Measurements from ENCODE around the gene CCR8. TPM values are rescaled to one million over a fixed set of nuclear protein-coding genes. Genes with fewer than 3 reads are reported as not detected.

The CCR8 gene
- total RNA-seq, 1 donor from 2014 or later = not detected

DNA sequence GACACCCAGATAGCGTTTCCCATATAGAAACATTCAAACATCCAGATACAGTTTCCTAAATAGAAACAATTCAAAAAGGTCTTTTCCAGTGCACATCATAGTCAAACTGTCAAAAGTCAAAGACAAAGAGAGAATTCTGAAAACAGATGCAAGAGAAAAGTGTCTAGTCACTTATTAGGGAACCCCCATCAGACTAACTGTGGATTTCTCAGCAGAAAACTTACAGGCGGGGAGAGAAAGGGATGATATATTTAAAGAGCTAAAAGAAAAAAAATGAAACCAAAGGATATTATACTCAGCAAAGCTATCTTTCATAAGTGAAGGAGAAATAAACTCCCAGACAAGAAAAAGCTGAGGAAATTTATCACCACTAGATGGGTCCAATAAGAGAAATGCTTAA, 27.3 kb upstream of the CCR8 start:
- intact Hi-C loops (cut with DNase I) = no loop called here
- H3K4me3 ChIP-seq = no peak overlapping the region
- H3K27me3 ChIP-seq = no peaks in the 10 kb centered on the region
- peaks cover 5% of the 10 kb centered on the region for H3K9me3 ChIP-seq
- TF ChIP-seq POLR2AphosphoS5 (IDR thresholded peaks at IDR 0.05; ENCODE audit: insufficient read depth in 1 of 2, low read depth in 1 of 2) = no peak
- TF ChIP-seq CTCF (IDR thresholded peaks at IDR 0.05) = no peak
- no peak for TF ChIP-seq POLR2A (IDR thresholded peaks at IDR 0.05)
- no peaks in the 10 kb centered on the region for H3K36me3 ChIP-seq
- no peak overlapping the region for H3K27ac ChIP-seq
- H3K4me1 ChIP-seq = no peaks in the 10 kb centered on the region
- no peak for DNase-seq (ENCODE audit: extremely low spot score in 2 of 2)

GRCh38 chr3:39313289-39313688, 16.2 kb upstream of the CCR8 start:
- no peaks in the 10 kb centered on the region for H3K9me3 ChIP-seq
- no peaks in the 10 kb centered on the region for H3K27me3 ChIP-seq
- DNase-seq (ENCODE audit: extremely low spot score in 2 of 2) = no peak
- no peak overlapping the region for H3K27ac ChIP-seq
- no peaks in the 10 kb centered on the region for H3K36me3 ChIP-seq
- no peak overlapping the region for H3K4me3 ChIP-seq
- H3K4me1 ChIP-seq = no peaks in the 10 kb centered on the region
- intact Hi-C loops (cut with DNase I) = no loop called here
- TF ChIP-seq CTCF (IDR thresholded peaks at IDR 0.05) = no peak
- no peak for TF ChIP-seq POLR2AphosphoS5 (IDR thresholded peaks at IDR 0.05; ENCODE audit: insufficient read depth in 1 of 2, low read depth in 1 of 2)
- no peak for TF ChIP-seq POLR2A (IDR thresholded peaks at IDR 0.05)

DNA sequence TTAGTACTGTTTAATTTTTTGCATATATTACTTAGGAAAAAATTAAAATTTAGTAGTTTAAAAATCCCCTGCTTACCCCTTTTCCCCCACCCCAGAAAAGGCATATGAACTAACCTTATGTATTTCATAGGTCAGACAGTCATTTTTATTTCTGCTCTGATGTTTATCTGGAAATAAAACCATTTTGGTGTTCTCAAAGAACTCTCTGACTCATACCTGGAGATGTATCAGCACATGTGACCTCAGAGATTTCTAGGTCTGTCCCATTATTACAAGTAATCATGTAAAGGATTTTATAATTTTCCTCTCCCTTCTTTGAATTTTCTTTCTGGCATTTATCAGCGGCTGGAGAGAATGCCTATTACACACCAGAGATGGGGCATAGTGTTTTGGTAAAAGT, 14.1 kb upstream of the CCR8 start:
- Histone ChIP-seq H3K9me3 (no peaks in the 10 kb centered on the region), H3K27me3 (no peaks in the 10 kb centered on the region), H3K27ac (no peak overlapping the region), H3K4me3 (no peak overlapping the region), H3K4me1 (no peaks in the 10 kb centered on the region), H3K36me3 (no peaks in the 10 kb centered on the region)
- DNase-seq (ENCODE audit: extremely low spot score in 2 of 2) = no peak
- intact Hi-C loops (cut with DNase I) = no loop called here
- no peak for TF ChIP-seq POLR2AphosphoS5 (IDR thresholded peaks at IDR 0.05; ENCODE audit: insufficient read depth in 1 of 2, low read depth in 1 of 2)
- TF ChIP-seq CTCF (IDR thresholded peaks at IDR 0.05) = no peak
- TF ChIP-seq POLR2A (IDR thresholded peaks at IDR 0.05) = no peak

GRCh38 chr3:39317571-39318169, 11.8 kb upstream of the CCR8 start:
- H3K4me1 ChIP-seq = no peaks in the 10 kb centered on the region
- TF ChIP-seq POLR2AphosphoS5 (IDR thresholded peaks at IDR 0.05; ENCODE audit: insufficient read depth in 1 of 2, low read depth in 1 of 2) = no peak
- TF ChIP-seq POLR2A (IDR thresholded peaks at IDR 0.05) = no peak
- TF ChIP-seq CTCF (IDR thresholded peaks at IDR 0.05) = no peak
- H3K4me3 ChIP-seq = no peak overlapping the region
- H3K36me3 ChIP-seq = no peaks in the 10 kb centered on the region
- DNase-seq (ENCODE audit: extremely low spot score in 2 of 2) = no peak
- no peaks in the 10 kb centered on the region for H3K9me3 ChIP-seq
- H3K27me3 ChIP-seq = no peaks in the 10 kb centered on the region
- intact Hi-C loops (cut with DNase I) = no loop called here
- no peak overlapping the region for H3K27ac ChIP-seq

DNA sequence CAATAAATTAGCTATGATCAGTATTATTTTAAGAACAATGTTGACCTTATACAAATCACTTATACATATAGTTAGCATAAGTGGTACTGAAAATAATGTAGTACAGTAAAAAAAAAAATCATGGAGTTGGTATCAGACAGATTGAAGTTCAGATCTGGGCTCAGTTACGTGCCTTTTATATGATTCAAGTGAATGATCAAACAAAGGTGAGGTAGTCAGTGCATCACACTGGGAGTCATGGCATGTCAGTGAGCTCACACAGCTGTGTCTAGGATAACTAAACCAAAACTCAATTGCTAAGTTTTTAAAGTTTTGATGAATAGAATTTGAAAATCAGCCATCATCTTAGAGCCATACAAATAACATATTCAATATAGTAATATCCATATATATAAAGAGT, 11.2 kb upstream of the CCR8 start:
- intact Hi-C loops (cut with DNase I) = no loop called here
- Histone ChIP-seq H3K4me3 (no peak overlapping the region), H3K4me1 (no peaks in the 10 kb centered on the region), H3K27me3 (no peaks in the 10 kb centered on the region), H3K27ac (no peak overlapping the region), H3K36me3 (no peaks in the 10 kb centered on the region), H3K9me3 (no peaks in the 10 kb centered on the region)
- no peak for DNase-seq (ENCODE audit: extremely low spot score in 2 of 2)
- TF ChIP-seq POLR2AphosphoS5 (IDR thresholded peaks at IDR 0.05; ENCODE audit: insufficient read depth in 1 of 2, low read depth in 1 of 2) (no peak), POLR2A (IDR thresholded peaks at IDR 0.05) (no peak), CTCF (IDR thresholded peaks at IDR 0.05) (no peak)

Measured in vagina (tissue), 2 donors.